ENCODE results near the gene TSHZ2.
"Not testable (repeated sequence)": the region's sequence is repeated elsewhere in the genome, so short reads cannot be mapped to it uniquely, and the experiment has no call there.

The TSHZ2 gene

GRCh38 chr20:53319716-53320115, 347.6 kb downstream of the TSHZ2 start:
- no peak for DNase-seq (ENCODE audit: low read depth, low spot score)
- TF ChIP-seq SUZ12 (IDR thresholded peaks at IDR 0.05; ENCODE audit: extremely low read depth, insufficient read depth, insufficient read length): no peak
- TF ChIP-seq ZNF274 (IDR thresholded peaks at IDR 0.05; ENCODE audit: low read depth, low read length): no peak
- TF ChIP-seq YY1 (IDR thresholded peaks at IDR 0.05; ENCODE audit: insufficient read depth, insufficient read length): no peak
- Histone ChIP-seq H3K4me3 (ENCODE audit: insufficient read length, low read depth) (no peak overlapping the region), H3K4me1 (ENCODE audit: insufficient read depth, insufficient read length) (no peaks in the 10 kb centered on the region), H3K9ac (ENCODE audit: insufficient read length, low read depth) (no peak overlapping the region), H3K36me3 (ENCODE audit: insufficient read depth, insufficient read length, low read length) (no peaks in the 10 kb centered on the region), H3K9me3 (ENCODE audit: insufficient read depth, low read length) (no peaks in the 10 kb centered on the region), H3K27me3 (ENCODE audit: insufficient read depth, insufficient read length) (no peaks in the 10 kb centered on the region)

- Histone ChIP-seq H3K9me3 (ENCODE audit: insufficient read depth, low read length) (no peaks in the 10 kb centered on the region), H3K9ac (ENCODE audit: insufficient read length, low read depth) (no peak overlapping the region), H3K27me3 (ENCODE audit: insufficient read depth, insufficient read length) (no peaks in the 10 kb centered on the region), H3K4me1 (ENCODE audit: insufficient read depth, insufficient read length) (no peaks in the 10 kb centered on the region), H3K36me3 (ENCODE audit: insufficient read depth, insufficient read length, low read length) (no peaks in the 10 kb centered on the region), H3K4me3 (ENCODE audit: insufficient read length, low read depth) (no peak overlapping the region)
- DNase-seq (ENCODE audit: low read depth, low spot score): no peak
- no peak for TF ChIP-seq SUZ12 (IDR thresholded peaks at IDR 0.05; ENCODE audit: extremely low read depth, insufficient read depth, insufficient read length)
- TF ChIP-seq ZNF274 (IDR thresholded peaks at IDR 0.05; ENCODE audit: low read depth, low read length): no peak
- TF ChIP-seq YY1 (IDR thresholded peaks at IDR 0.05; ENCODE audit: insufficient read depth, insufficient read length): no peak
Measured at GRCh38 chr20:53320701-53321100, 348.5 kb downstream of the TSHZ2 start.

- H3K4me3 ChIP-seq (ENCODE audit: insufficient read length, low read depth): no peak overlapping the region
- no peak overlapping the region for H3K9ac ChIP-seq (ENCODE audit: insufficient read length, low read depth)
- H3K9me3 ChIP-seq (ENCODE audit: insufficient read depth, low read length): no peaks in the 10 kb centered on the region
- no peaks in the 10 kb centered on the region for H3K36me3 ChIP-seq (ENCODE audit: insufficient read depth, insufficient read length, low read length)
- no peaks in the 10 kb centered on the region for H3K27me3 ChIP-seq (ENCODE audit: insufficient read depth, insufficient read length)
- TF ChIP-seq SUZ12 (IDR thresholded peaks at IDR 0.05; ENCODE audit: extremely low read depth, insufficient read depth, insufficient read length) (no peak), YY1 (IDR thresholded peaks at IDR 0.05; ENCODE audit: insufficient read depth, insufficient read length) (no peak), ZNF274 (IDR thresholded peaks at IDR 0.05; ENCODE audit: low read depth, low read length) (no peak)
- H3K4me1 ChIP-seq (ENCODE audit: insufficient read depth, insufficient read length): no peaks in the 10 kb centered on the region
- no peak for DNase-seq (ENCODE audit: low read depth, low spot score)
Measured at GRCh38 chr20:53321596-53321995, 349.4 kb downstream of the TSHZ2 start.

GRCh38 chr20:53322651-53323050, 350.5 kb downstream of the TSHZ2 start:
- H3K4me3 ChIP-seq (ENCODE audit: insufficient read length, low read depth): no peak overlapping the region
- no peaks in the 10 kb centered on the region for H3K9me3 ChIP-seq (ENCODE audit: insufficient read depth, low read length)
- H3K4me1 ChIP-seq (ENCODE audit: insufficient read depth, insufficient read length): no peaks in the 10 kb centered on the region
- no peak overlapping the region for H3K9ac ChIP-seq (ENCODE audit: insufficient read length, low read depth)
- H3K27me3 ChIP-seq (ENCODE audit: insufficient read depth, insufficient read length): no peaks in the 10 kb centered on the region
- DNase-seq (ENCODE audit: low read depth, low spot score): no peak
- H3K36me3 ChIP-seq (ENCODE audit: insufficient read depth, insufficient read length, low read length): no peaks in the 10 kb centered on the region
- TF ChIP-seq ZNF274 (IDR thresholded peaks at IDR 0.05; ENCODE audit: low read depth, low read length) (no peak), SUZ12 (IDR thresholded peaks at IDR 0.05; ENCODE audit: extremely low read depth, insufficient read depth, insufficient read length) (no peak), YY1 (IDR thresholded peaks at IDR 0.05; ENCODE audit: insufficient read depth, insufficient read length) (no peak)

- not testable (repeated sequence) for H3K27me3 ChIP-seq (ENCODE audit: insufficient read depth, insufficient read length); H3K9ac ChIP-seq (ENCODE audit: insufficient read length, low read depth); DNase-seq (ENCODE audit: low read depth, low spot score); H3K36me3 ChIP-seq (ENCODE audit: insufficient read depth, insufficient read length, low read length); H3K9me3 ChIP-seq (ENCODE audit: insufficient read depth, low read length); H3K4me3 ChIP-seq (ENCODE audit: insufficient read length, low read depth); H3K4me1 ChIP-seq (ENCODE audit: insufficient read depth, insufficient read length)
Measured at GRCh38 chr20:53323460-53323859, 351.3 kb downstream of the TSHZ2 start.

- Histone ChIP-seq H3K36me3 (ENCODE audit: insufficient read depth, insufficient read length, low read length) (no peaks in the 10 kb centered on the region), H3K27me3 (ENCODE audit: insufficient read depth, insufficient read length) (no peaks in the 10 kb centered on the region), H3K9me3 (ENCODE audit: insufficient read depth, low read length) (no peaks in the 10 kb centered on the region), H3K4me1 (ENCODE audit: insufficient read depth, insufficient read length) (no peaks in the 10 kb centered on the region), H3K4me3 (ENCODE audit: insufficient read length, low read depth) (no peak overlapping the region), H3K9ac (ENCODE audit: insufficient read length, low read depth) (no peak overlapping the region)
- no peak for DNase-seq (ENCODE audit: low read depth, low spot score)
- no peak for TF ChIP-seq ZNF274 (IDR thresholded peaks at IDR 0.05; ENCODE audit: low read depth, low read length)
- TF ChIP-seq YY1 (IDR thresholded peaks at IDR 0.05; ENCODE audit: insufficient read depth, insufficient read length): no peak
- no peak for TF ChIP-seq SUZ12 (IDR thresholded peaks at IDR 0.05; ENCODE audit: extremely low read depth, insufficient read depth, insufficient read length)
Measured at GRCh38 chr20:53324816-53325215, 352.7 kb downstream of the TSHZ2 start.

- Histone ChIP-seq H3K4me1 (ENCODE audit: insufficient read depth, insufficient read length) (no peaks in the 10 kb centered on the region), H3K36me3 (ENCODE audit: insufficient read depth, insufficient read length, low read length) (no peaks in the 10 kb centered on the region), H3K4me3 (ENCODE audit: insufficient read length, low read depth) (no peak overlapping the region), H3K9me3 (ENCODE audit: insufficient read depth, low read length) (no peaks in the 10 kb centered on the region), H3K9ac (ENCODE audit: insufficient read length, low read depth) (no peak overlapping the region), H3K27me3 (ENCODE audit: insufficient read depth, insufficient read length) (no peaks in the 10 kb centered on the region)
- no peak for DNase-seq (ENCODE audit: low read depth, low spot score)
- TF ChIP-seq YY1 (IDR thresholded peaks at IDR 0.05; ENCODE audit: insufficient read depth, insufficient read length) (no peak), SUZ12 (IDR thresholded peaks at IDR 0.05; ENCODE audit: extremely low read depth, insufficient read depth, insufficient read length) (no peak), ZNF274 (IDR thresholded peaks at IDR 0.05; ENCODE audit: low read depth, low read length) (no peak)
Measured at GRCh38 chr20:53328961-53329360, 356.8 kb downstream of the TSHZ2 start.

- DNase-seq (ENCODE audit: low read depth, low spot score): no peak
- no peak overlapping the region for H3K4me3 ChIP-seq (ENCODE audit: insufficient read length, low read depth)
- no peak for TF ChIP-seq SUZ12 (IDR thresholded peaks at IDR 0.05; ENCODE audit: extremely low read depth, insufficient read depth, insufficient read length)
- TF ChIP-seq ZNF274 (IDR thresholded peaks at IDR 0.05; ENCODE audit: low read depth, low read length): no peak
- no peak for TF ChIP-seq YY1 (IDR thresholded peaks at IDR 0.05; ENCODE audit: insufficient read depth, insufficient read length)
- no peak overlapping the region for H3K9ac ChIP-seq (ENCODE audit: insufficient read length, low read depth)
- no peaks in the 10 kb centered on the region for H3K4me1 ChIP-seq (ENCODE audit: insufficient read depth, insufficient read length)
- no peaks in the 10 kb centered on the region for H3K27me3 ChIP-seq (ENCODE audit: insufficient read depth, insufficient read length)
- H3K9me3 ChIP-seq (ENCODE audit: insufficient read depth, low read length): no peaks in the 10 kb centered on the region
- no peaks in the 10 kb centered on the region for H3K36me3 ChIP-seq (ENCODE audit: insufficient read depth, insufficient read length, low read length)
Measured at GRCh38 chr20:53329781-53330180, 357.6 kb downstream of the TSHZ2 start.

Measured in NT2/D1 (cell line).